ENCODE results near the gene PHLDA2.
"Not testable (repeated sequence)": the region's sequence is repeated elsewhere in the genome, so short reads cannot be mapped to it uniquely, and the experiment has no call there.

Gene PHLDA2

DNA sequence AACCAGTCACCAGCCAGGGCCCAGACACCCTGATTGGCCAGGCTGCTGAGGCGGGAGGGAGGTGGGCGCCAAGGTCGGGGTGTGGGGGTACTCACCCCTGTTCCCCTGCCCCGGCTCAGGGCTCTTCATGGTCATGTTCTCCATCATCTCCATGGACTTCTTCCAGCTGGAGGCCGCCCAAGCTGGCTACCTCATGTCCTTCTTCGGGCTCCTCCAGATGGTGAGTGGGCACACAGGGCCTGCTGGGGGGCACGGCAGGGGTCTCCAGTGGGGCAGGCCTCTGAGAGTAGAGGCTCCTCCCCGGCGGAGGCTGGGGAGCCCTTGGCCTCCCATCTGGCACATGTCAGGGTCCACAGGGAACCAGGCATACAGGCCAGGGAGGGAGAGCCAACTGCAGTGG lies 10.0 kb downstream of the PHLDA2 start:
- H3K4me3 ChIP-seq (ENCODE audit: low read length) = no peak overlapping the region
- DNase-seq (ENCODE audit: low read depth, low spot score) = no peak

GRCh38 chr11:2917842-2918490 lies 11.3 kb downstream of the PHLDA2 start:
- no peak overlapping the region for H3K4me3 ChIP-seq (ENCODE audit: low read length)
- DNase-seq (ENCODE audit: low read depth, low spot score) = no peak

DNA sequence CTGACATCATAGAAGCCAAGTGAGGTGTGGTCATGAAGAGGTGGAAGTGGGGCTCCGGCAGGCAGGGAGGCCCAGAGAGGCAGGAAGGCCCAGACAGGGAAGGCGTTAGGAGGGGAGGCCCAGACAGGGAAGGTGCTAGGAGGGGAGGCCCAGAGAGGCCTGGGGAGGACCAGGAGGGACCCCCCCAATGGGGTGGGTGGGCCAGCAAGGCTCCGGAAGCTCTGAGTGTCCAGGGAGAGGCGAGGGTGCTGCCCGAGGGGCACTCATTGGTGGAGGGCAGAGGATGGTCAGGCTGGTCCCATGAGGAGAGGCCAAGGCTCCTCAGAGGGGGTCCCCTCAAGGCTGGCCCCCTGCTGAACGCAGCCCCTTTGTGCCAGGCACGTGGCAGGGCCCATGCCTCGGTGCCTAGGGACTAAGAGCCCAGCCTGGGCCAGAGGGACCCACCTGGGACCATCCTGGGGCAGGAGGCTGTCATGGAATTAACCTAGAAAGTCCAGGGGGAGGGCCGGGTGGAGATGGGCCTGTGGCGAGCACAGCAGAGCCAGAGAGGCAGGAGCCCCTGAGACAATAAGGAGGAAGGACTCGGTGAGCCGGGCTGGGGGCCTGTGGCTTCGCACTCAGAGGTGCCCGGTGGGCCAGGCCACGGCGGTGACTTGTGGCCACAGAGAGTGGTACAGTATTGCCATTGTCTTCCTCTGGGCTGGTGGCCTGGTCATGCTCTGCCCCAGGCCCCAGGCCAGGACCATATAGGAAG lies 12.2 kb downstream of the PHLDA2 start:
- no peak for DNase-seq (ENCODE audit: low read depth, low spot score)
- H3K4me3 ChIP-seq (ENCODE audit: low read length) = no peak overlapping the region

GRCh38 chr11:2916114-2916891 lies 12.9 kb downstream of the PHLDA2 start:
- no peak for DNase-seq (ENCODE audit: low read depth, low spot score)
- no peak overlapping the region for H3K4me3 ChIP-seq (ENCODE audit: low read length)

DNA sequence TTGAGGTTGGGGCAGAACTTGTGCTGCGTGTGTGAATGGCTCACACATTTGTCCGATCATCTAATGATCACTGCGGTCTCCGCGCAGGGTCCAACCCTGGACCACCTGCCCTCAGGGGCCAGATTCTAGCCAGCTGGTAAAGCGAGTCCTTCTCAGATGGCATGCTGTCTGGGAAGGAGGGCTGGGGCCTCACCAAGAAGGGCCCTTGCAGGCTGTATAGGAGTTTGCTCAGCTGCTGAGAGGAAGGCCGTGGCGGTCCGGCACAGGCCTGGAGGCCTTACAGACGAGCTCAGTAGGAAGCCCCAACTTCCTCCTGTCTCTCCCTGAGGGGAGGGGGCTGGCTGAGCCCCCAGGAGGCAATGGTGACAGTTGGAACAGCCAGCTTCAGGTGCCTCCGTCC lies 13.7 kb downstream of the PHLDA2 start:
- H3K4me3 ChIP-seq (ENCODE audit: low read length) = no peak overlapping the region

GRCh38 chr11:2914455-2915195 lies 14.6 kb downstream of the PHLDA2 start:
- no peak overlapping the region for H3K4me3 ChIP-seq (ENCODE audit: low read length)
- no peak for DNase-seq (ENCODE audit: low read depth, low spot score)

More for the DNA sequence above, 13.7 kb downstream of the PHLDA2 start:
- no peak for DNase-seq (ENCODE audit: low read depth, low spot score)

DNA sequence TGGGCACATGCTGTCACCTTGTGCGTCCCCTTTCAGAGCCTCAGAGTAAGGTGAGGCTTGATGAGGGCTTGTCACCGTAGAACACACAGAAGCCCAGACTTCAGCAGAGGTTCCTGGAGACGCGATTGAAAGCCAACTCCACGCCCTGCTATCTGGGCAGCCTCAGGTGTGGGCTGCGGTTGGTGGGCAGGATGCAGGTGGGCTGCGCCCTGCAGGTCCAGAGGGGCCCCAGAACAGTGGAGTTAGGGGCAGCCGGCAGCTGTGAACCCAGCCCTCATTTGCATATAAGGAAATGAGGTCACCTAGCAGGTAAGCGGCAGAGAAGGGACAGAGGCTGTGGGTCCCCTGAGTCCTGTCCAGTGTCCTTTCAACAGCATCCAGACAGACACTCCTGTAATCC lies 15.4 kb downstream of the PHLDA2 start:
- H3K4me3 ChIP-seq (ENCODE audit: low read length) = no peak overlapping the region
- no peak for DNase-seq (ENCODE audit: low read depth, low spot score)

DNA sequence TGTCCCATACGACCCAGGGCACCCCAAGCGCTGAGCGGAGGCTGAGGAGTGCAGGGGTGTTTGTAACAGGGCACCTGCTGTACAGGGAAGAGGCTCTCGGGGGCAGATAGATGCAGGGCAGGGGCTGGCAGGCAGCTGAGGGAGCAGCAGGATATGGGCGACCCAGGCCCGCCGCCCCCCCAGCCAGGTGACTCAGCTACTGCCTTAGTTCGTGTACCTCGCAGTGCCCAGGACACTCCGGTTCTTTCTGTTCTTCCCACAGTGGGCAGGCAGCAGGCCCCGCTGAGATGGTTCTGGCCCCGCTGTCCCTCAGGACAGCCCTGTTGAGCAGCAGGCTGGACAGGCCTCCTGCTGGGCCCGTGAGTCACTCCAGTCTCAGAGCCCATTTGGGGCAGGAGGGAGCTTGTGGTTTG lies 16.2 kb downstream of the PHLDA2 start:
- no peak for DNase-seq (ENCODE audit: low read depth, low spot score)

GRCh38 chr11:2912498-2912897 lies 16.7 kb downstream of the PHLDA2 start:
- no peak for DNase-seq (ENCODE audit: low read depth, low spot score)
- H3K4me3 ChIP-seq (ENCODE audit: low read length) = no peak overlapping the region

More for the DNA sequence above, 16.2 kb downstream of the PHLDA2 start:
- no peak overlapping the region for H3K4me3 ChIP-seq (ENCODE audit: low read length)

- DNase-seq (ENCODE audit: low read depth, low spot score) = no peak
Observed at GRCh38 chr11:2911785-2912391, 17.3 kb downstream of the PHLDA2 start.

DNA sequence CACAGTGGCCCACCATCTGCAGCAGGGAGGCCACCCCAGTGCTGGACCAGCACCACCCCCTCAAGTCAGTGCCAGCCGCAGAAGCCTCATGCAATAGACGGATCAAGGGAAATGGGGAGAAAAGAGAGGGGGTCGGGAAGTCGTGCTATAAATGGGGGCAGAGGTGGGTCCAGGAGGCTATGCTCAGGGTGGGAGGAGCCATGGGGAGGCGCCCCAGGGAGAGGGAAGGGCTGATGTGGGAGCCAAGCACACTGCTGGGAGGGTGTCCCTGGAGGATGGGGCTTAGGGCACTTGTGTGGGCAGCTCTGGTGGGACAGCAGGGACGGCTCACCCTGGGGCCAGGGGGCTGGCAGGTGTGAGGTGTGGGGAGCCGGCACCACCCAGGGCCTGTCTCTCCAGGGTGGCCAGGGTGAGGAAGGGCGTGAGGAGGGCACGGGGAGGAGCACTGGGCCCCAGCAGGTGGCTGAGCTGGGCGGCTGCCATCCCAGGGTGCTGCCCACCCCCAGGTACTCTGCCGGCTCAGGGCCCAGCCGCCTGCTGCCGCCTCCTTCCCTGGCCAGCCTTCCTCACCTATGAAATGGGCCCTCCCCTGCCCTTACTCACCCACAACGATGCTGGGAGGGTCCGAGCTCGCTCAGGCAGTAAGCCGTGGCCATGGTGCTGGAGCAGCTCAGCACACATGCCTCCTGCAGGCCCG lies 18.0 kb downstream of the PHLDA2 start:
- no peak overlapping the region for H3K4me3 ChIP-seq (ENCODE audit: low read length)
- no peak for DNase-seq (ENCODE audit: low read depth, low spot score)

More at GRCh38 chr11:2911785-2912391, 17.3 kb downstream of the PHLDA2 start:
- H3K4me3 ChIP-seq (ENCODE audit: low read length) = no peak overlapping the region

- no peak for DNase-seq (ENCODE audit: low read depth, low spot score)
- no peak overlapping the region for H3K4me3 ChIP-seq (ENCODE audit: low read length)
Observed at GRCh38 chr11:2910401-2910955, 18.7 kb downstream of the PHLDA2 start.

- H3K4me3 ChIP-seq (ENCODE audit: low read length) = no peak overlapping the region
- DNase-seq (ENCODE audit: low read depth, low spot score) = no peak
Observed at GRCh38 chr11:2909133-2909902, 19.9 kb downstream of the PHLDA2 start.

DNA sequence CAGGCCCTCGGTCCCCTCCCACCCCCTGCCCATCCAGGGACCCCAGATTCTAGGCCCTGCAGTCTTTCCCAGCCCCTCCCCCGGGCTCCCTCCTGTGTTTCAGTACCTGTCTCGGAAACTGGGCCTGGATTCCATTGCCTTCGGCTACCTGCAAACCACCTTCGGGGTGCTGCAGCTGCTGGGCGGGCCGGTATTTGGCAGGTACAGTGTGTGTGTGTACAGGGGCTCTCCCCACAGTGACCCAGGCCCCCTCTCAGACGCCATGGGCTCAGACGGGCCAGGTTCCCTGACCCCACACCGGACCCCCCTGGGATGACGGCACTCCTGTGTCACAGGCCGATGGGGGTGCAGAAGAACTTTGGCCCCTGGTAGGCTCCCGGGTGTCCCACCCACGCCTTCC lies 21.1 kb downstream of the PHLDA2 start:
- no peak for DNase-seq (ENCODE audit: low read depth, low spot score)
- no peak overlapping the region for H3K4me3 ChIP-seq (ENCODE audit: low read length)

DNA sequence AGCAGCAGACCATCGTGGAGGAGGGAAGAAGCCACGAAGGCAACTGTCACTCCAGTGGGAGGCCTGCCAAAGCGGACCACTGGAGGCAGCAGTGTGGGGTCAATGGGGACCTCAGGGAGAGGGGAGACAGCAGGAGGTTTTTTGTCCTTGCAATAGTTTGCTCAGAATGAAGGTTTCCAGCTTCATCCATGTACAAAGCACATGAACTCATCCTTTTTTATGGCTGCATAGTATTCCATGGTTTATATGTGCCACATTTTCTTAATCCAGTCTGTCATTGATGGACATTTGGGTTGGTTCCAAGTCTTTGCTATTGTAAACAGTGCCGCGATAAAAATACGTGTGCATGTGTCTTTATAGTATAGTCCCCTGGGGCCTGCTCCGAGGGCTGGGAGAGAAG lies 23.9 kb downstream of the PHLDA2 start:
- not testable (repeated sequence) for H3K4me3 ChIP-seq (ENCODE audit: low read length); DNase-seq (ENCODE audit: low read depth, low spot score)

DNA sequence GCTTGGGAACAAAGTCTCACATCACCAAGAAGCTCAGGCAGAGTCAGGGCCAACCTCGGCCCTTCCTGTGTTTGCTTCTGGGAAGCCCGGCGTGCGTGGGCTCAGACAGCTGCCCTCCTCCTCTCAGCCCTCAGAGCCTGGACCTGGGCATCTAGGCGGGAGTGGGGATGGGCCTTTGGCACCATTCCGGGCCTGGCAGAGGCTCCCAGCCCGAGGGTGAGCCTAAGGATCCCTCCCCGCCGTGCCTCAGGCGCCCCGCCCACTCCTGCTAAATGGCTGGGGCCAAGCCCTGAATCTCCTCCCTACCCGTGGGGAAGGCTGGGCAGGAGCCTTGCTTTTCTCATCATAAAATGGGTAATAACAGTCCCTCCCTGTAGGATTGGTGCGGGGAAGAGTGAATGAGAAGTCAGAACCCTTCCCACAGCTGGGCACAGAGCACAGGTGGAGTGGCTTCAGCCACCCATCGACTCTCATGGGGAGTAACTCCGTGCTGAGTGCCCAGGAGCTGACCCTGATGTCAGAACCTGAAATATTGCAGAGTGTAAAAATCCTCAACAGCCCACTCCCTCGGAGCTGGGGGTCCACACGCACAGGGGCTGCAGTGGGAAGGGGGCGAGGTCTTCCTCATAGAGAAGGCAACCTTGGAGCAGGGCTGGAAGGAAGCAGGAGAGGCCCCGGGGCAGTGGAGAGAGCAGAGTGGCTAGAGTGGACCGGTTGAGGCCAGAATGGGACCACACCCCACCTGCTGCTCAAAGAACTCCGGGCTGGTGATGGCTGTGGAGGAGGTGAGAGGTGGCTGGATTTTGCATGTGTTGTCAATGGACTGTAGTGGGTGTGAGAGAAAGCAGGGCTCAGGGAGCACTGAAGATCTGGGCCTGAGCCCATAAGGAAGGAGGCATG lies 24.8 kb downstream of the PHLDA2 start:
- no peak for DNase-seq (ENCODE audit: low read depth, low spot score)
- H3K4me3 ChIP-seq (ENCODE audit: low read length) = no peak overlapping the region

DNA sequence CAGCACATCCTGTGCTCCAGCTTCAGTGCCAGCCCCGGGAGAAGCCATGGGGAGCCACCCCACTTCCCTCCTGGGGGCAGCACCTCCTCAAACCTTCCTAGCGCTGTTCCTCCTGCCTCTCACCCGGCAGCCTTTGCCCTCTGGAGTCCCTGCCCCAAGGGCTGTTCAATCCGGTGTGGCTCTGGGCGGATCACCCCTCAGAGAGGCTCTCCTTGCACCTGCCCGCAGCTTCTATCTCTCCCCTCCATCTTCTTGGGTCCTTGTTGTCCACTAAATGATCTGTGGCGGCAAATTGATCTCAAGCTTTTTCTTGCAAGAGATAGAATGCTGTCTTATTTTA lies 25.6 kb downstream of the PHLDA2 start:
- DNase-seq (ENCODE audit: low read depth, low spot score) = no peak
- no peak overlapping the region for H3K4me3 ChIP-seq (ENCODE audit: low read length)

All from Jurkat, Clone E6-1 (cell line).